Measurements from ENCODE around the gene UCN2.

DNA sequence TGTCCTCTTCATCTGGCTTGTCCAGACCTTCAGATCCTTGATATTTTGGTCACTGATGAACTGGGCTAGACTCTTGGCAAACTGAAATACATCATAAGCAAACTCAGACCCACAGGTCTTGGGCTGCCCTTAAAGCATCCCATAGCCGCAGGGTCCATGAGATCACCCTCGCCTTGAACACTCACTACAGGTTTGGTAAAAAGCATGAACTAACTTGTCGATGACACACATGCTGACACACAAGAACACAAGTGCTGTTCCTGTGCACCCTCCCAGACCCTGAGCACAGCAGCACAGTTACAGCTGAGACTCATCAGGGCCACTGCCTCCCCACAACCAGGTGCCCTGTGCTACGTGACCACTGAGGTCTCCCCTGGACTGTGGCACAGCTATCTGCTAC lies 28.0 kb downstream of the UCN2 start:
- no peak for TF ChIP-seq POLR2A (IDR thresholded peaks at IDR 0.05)
- TF ChIP-seq, protein P1, sequence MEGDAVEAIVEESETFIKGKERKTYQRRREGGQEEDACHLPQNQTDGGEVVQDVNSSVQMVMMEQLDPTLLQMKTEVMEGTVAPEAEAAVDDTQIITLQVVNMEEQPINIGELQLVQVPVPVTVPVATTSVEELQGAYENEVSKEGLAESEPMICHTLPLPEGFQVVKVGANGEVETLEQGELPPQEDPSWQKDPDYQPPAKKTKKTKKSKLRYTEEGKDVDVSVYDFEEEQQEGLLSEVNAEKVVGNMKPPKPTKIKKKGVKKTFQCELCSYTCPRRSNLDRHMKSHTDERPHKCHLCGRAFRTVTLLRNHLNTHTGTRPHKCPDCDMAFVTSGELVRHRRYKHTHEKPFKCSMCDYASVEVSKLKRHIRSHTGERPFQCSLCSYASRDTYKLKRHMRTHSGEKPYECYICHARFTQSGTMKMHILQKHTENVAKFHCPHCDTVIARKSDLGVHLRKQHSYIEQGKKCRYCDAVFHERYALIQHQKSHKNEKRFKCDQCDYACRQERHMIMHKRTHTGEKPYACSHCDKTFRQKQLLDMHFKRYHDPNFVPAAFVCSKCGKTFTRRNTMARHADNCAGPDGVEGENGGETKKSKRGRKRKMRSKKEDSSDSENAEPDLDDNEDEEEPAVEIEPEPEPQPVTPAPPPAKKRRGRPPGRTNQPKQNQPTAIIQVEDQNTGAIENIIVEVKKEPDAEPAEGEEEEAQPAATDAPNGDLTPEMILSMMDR (IDR thresholded peaks at IDR 0.05), result no peak

Measured in transverse colon (tissue), 3 donors.